ENCODE data around the gene NT5C3A.

NT5C3A gene

GRCh38 chr7:33039257-33039902 lies 23.2 kb downstream of the NT5C3A start (continued):
- no peak for TF ChIP-seq PRDM10 (tag by site-specific recombination; IDR thresholded peaks at IDR 0.05)

GRCh38 chr7:33038639-33039038 lies 23.9 kb downstream of the NT5C3A start:
- Histone ChIP-seq H3K4me3 (ENCODE audit: low read depth, low read length) (no peak overlapping the region), H3K36me3 (ENCODE audit: control insufficient read depth in 2 of 2, insufficient read depth in 1 of 2, low read length in 2 of 2) (no peaks in the 10 kb centered on the region), H3K4me1 (ENCODE audit: control insufficient read depth, insufficient read depth, low read length) (peaks cover 37% of the 10 kb centered on the region), H3K9me3 (ENCODE audit: control insufficient read depth, insufficient read depth, low read depth, low read length) (no peaks in the 10 kb centered on the region), H3K27ac (ENCODE audit: extremely low read depth, low read depth, low read length) (no peak overlapping the region)
- POLR2A ChIA-PET, result no interaction called here
- TF ChIP-seq ZBTB11 (tag by site-specific recombination; conservative IDR thresholded peaks at IDR 0.05; ENCODE audit: low read depth), result no peak
- peak; percentile 16; the same call in 1 of the 2 replicates for TF ChIP-seq PRDM6 (tag by site-specific recombination; IDR thresholded peaks at IDR 0.05)
- CTCF ChIA-PET, result interaction anchor here (1.2 kb wide), 1 partner anchor 11 kb away, joined by 4 read pairs; no protein-coding TSS in a partner anchor

GRCh38 chr7:33035776-33036175 lies 26.8 kb downstream of the NT5C3A start:
- ChIA-PET CTCF (no interaction called here), POLR2A (no interaction called here)
- Histone ChIP-seq H3K4me3 (ENCODE audit: low read depth, low read length) (no peak overlapping the region), H3K27ac (ENCODE audit: extremely low read depth, low read depth, low read length) (no peak overlapping the region), H3K36me3 (ENCODE audit: control insufficient read depth in 2 of 2, insufficient read depth in 1 of 2, low read length in 2 of 2) (no peaks in the 10 kb centered on the region; a peak in 1 of 3 replicates), H3K9me3 (ENCODE audit: control insufficient read depth, insufficient read depth, low read depth, low read length) (no peaks in the 10 kb centered on the region), H3K4me1 (ENCODE audit: control insufficient read depth, insufficient read depth, low read length) (peaks cover 26% of the 10 kb centered on the region)
- no peak for TF ChIP-seq ZNF626 (tag by site-specific recombination; IDR thresholded peaks at IDR 0.05)
- no peak for TF ChIP-seq ZNF416 (tag by site-specific recombination; IDR thresholded peaks at IDR 0.05)
- TF ChIP-seq ZNF473 (tag by site-specific recombination; IDR thresholded peaks at IDR 0.05), result no peak
- no peak for TF ChIP-seq PBX3 (CRISPR knock-in tag; IDR thresholded peaks at IDR 0.05)

- Histone ChIP-seq H3K9me3 (ENCODE audit: control insufficient read depth, insufficient read depth, low read depth, low read length) (no peaks in the 10 kb centered on the region), H3K36me3 (ENCODE audit: control insufficient read depth in 2 of 2, insufficient read depth in 1 of 2, low read length in 2 of 2) (peaks cover 19 to 56% of the 10 kb centered on the region in 2 experiments), H3K4me3 (ENCODE audit: low read depth, low read length) (no peak overlapping the region), H3K4me1 (ENCODE audit: control insufficient read depth, insufficient read depth, low read length) (no peaks in the 10 kb centered on the region), H3K27ac (ENCODE audit: extremely low read depth, low read depth, low read length) (no peak overlapping the region)
- ChIA-PET CTCF (no interaction called here), POLR2A (no interaction called here)
- TF ChIP-seq MEIS1 (CRISPR knock-in tag; IDR thresholded peaks at IDR 0.05; ENCODE audit: borderline replicate concordance), result no peak
- TF ChIP-seq ZNF558 (tag by site-specific recombination; IDR thresholded peaks at IDR 0.05), result no peak
Observed at GRCh38 chr7:33024189-33024757, 38.3 kb downstream of the NT5C3A start.

Measured in HEK293 (cell line).